ENCODE results near the gene OR51B5. TPM values are rescaled to one million over a fixed set of nuclear protein-coding genes. Genes with fewer than 3 reads are reported as not detected.
"Not testable (repeated sequence)": the region's sequence is repeated elsewhere in the genome, so short reads cannot be mapped to it uniquely, and the experiment has no call there.

The OR51B5 gene
- total RNA-seq, 1 donor from 2014 or later, result 0.37 TPM

DNA sequence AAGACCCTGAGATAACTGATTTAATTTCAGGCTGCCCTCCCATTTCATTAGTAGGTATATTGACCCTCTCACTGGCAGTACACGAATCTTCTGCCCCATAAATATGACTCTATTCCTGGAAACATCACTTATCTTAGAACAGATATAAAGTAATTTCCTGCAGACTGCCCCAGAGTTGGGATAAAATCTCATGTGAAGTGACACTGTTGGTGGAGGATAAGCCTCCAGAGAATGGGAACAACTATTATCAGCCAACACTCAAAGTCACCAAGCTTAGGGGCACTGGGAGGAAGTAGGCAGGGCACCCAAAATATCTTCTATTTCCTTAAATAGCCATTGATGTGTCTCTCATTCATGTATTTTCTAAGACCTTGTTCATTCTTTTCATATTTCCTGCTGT is 8.2 kb downstream of the OR51B5 start:
- DNase-seq (ENCODE audit: low spot score), result no peak

DNA sequence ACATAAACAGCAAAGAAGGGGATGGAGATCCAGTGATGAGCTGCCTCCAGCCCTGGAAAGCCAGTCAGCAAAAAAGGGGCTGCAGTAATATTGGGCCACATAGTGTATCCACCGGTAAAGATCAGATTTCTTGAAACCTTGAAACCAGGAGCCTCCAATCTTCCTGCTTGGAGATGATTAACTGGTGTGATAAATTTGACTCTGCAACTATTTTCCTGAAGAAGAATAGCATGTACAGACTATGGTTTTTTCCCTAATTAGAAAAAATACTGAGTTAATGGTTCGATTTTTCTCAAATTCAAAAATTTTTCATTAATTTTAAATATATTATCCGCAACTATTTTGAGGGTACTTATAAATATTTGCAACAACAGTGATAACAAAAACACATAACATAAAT is 19.1 kb downstream of the OR51B5 start, which contains the start of gene OR51B2:
TSS of gene OR51B2 (minus strand) at position 101 of the 400 bp plus-strand sequence. CDS start at position 101, 0 bp downstream.
- DNase-seq (ENCODE audit: low spot score), result no peak

GRCh38 chr11:5317292-5317691 is 26.0 kb downstream of the OR51B5 start:
- no peak for DNase-seq (ENCODE audit: low spot score)

DNA sequence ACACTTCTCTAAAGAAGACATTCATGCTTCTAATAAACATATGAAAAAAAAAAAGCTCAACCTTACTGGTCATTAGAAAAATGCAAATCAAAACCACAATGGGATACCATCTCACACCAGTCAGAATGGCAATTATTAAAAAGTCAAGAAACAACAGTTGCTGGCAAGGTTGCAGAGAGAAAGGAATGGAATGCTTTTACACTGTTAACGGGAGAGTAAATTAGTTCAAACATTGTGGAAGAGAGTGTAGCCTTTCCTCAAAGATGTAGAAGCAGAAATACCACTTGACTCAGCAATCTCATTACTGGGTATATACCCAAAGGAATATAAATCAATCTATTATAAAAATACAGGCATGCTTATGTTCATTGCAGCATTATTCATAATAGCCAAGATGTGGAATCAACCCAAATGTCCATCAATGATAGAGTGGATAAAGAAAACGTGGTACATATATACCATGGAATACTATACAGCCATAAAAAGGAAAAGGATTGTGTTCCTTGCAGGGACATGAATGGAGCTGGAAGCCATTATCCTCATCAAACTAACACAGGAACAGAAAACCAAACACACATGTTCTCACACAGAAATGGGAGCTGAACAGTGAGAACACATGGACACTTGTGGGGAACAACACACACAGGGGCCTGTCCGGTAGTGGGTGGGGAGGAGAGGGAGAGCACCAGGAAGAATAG is 29.8 kb downstream of the OR51B5 start:
- DNase-seq (ENCODE audit: low spot score), result not testable (repeated sequence)

GRCh38 chr11:5310423-5310822 is 32.9 kb downstream of the OR51B5 start:
- no peak for DNase-seq (ENCODE audit: low spot score)

DNA sequence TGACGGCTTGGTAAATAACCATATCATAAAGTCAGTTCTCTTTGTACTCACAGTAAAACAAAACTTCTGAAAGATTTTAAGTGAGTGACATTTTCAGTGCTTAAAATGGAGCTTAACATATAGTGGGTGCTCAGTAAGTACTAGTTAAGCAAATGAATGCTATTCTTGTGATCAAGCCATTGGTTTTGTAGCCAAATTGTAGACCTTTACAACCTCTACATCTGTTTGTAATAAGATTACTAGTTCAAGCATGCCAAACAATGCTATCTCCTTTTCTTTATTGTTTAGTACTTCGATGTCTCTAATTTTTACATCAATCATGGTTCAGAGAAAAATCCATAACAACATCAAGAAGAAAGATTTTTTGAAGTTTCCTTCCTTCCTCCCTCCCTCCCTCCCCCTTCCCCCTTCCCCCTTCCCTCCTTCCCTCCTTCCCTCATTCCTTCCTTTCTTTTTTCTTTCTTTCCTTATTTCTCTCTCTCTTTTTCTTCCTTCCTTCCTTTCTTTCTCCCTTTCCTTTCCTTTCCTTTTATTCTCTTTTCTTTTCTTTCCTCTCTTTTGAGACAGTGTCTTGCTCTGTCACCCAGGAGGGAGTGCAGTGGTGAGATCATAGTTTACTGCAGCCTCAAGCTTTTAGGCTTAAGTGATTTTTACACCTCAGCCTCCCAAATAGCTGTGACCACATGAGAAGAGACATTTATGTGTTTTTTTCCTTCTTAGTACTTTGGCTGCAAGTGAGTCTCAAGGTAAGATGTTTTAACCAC is 35.9 kb downstream of the OR51B5 start:
- no peak for DNase-seq (ENCODE audit: low spot score)

- DNase-seq (ENCODE audit: low spot score), result no peak
These were observed 39.3 kb downstream of the OR51B5 start for GRCh38 chr11:5304046-5304445.

DNA sequence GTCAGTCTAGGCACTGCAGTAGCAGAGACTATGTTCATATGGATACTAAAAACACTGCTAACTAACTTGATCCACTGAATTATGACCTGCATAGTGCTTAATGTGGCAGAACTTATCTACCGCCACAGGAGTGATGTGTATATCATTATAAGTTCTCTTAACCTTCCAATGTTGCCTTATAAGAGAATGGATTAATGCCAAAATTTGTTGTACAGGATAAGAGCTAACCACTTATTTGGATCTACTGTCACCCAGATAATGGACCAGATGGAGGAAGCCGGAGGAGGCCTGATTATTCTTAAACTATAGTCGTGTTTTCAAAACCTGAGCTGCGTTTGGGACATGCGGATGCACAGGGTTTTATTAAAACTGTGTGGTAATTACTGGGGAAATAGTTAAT is 39.7 kb downstream of the OR51B5 start:
- no peak for DNase-seq (ENCODE audit: low spot score)

GRCh38 chr11:5301846-5302245 is 41.5 kb downstream of the OR51B5 start, which contains the start of gene OR51B4:
OR51B4 (minus strand) TSS chr11:5301946; CDS start chr11:5301946, 0 bp downstream.
- no peak for DNase-seq (ENCODE audit: low spot score)

- DNase-seq (ENCODE audit: low spot score), result no peak
These were observed 43.1 kb downstream of the OR51B5 start for GRCh38 chr11:5300251-5300650.

DNA sequence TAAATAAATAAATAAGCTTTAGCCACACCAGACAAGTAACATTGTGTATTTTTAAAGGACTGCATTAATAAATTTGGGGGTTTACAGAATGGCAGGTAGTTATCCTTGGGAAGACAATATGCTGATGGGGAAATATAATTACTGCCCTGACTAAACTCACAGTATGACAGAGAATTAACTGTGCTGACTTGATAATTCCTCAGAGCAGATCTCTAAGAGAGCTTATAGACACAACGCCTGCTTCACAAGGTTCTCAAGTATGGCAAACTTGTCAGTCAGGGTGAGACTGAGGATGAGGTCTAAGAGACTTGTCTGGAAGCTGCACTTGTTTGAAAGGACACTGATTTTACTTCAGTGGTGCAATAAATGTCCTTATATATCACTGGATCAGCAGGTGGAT is 44.9 kb downstream of the OR51B5 start:
- no peak for DNase-seq (ENCODE audit: low spot score)

DNA sequence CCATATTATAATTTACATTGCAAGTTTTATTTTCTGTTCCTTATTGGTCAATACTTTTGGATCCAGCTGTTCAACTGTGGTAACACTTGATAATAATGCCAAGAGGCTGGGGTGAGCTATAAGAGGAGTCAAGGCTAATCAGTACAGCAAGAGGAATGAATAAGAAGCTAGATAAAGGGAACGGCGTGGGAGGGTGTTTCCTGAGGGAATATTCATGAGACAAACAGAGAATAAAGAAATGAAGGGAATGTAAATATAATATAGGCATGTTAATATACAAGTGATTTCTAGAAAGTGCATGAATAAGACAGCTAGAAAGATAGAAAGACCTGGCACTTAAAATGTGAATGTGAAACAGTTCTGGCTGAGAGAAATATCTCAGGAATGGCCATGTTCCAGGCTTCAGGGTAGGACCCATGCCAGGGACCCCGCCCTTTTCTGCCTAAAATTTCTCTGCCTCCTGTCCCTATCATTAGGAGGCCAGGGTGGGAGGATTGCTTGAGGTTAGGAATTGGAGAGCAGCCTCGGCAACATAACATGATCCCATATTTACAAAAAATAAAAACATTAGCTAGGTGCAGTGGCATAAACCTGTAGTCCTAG is 45.5 kb downstream of the OR51B5 start:
- DNase-seq (ENCODE audit: low spot score), result no peak

DNA sequence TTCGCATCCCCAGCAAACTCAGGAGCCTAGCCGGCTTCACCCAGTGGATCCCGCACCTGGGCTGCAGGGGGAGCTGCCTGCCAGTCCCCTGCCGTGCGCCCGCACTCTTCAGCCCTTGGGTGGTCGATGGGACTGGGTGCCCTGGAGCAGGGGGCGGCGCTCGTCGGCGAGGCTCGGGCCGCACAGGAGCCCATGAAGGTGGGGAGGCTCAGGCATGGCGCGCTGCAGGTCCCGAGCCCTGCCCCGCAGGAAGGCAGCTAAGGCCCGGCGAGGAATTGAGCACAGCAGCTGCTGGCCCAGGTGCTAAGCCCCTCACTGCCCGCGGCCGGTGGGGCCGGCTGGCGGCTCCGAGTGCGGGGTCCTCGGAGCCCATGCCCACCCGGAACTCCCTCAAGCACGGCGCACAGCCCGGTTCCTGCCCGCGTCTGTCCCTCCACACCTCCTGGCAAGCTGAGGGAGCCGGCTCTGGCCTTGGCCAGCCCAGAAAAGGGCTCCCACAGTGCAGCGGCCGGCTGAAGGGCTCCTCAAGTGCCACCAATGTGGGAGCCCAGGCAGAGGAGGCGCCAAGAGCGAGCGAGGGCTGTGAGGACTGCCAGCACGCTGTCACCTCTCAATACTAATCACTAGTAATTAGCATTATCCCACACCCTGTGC is 48.9 kb downstream of the OR51B5 start:
- not testable (repeated sequence) for DNase-seq (ENCODE audit: low spot score)

- DNase-seq (ENCODE audit: low spot score), result no peak
These were observed 50.3 kb downstream of the OR51B5 start for GRCh38 chr11:5293028-5293427.

Other genes with a start within 250 kb of the OR51B5 start
- not detected for gene OR52A5, start 205.2 kb downstream of the OR51B5 start, total RNA-seq
- not detected for gene OR52A1, start 188.8 kb downstream of the OR51B5 start, total RNA-seq
- gene OR51V1, start 142.8 kb downstream of the OR51B5 start, total RNA-seq, result not detected
- gene HBB, start 116.5 kb downstream of the OR51B5 start, total RNA-seq, result 65.9 TPM
- gene HBD, start 109.0 kb downstream of the OR51B5 start, total RNA-seq, result 0.72 TPM
- gene HBG1, start 93.7 kb downstream of the OR51B5 start, total RNA-seq, result 3.3 TPM
- 13.2 TPM for gene HBG2, start 88.7 kb downstream of the OR51B5 start, total RNA-seq
- 4.0 TPM for gene HBE1, start 73.6 kb downstream of the OR51B5 start, total RNA-seq
- 0.23 TPM for gene OR51B4, start 41.6 kb downstream of the OR51B5 start, total RNA-seq
- not detected for gene OR51B2, start 19.2 kb downstream of the OR51B5 start, total RNA-seq
- not detected for gene OR51B6, start 8.0 kb upstream of the OR51B5 start, total RNA-seq
- gene OR51M1, start 40.3 kb upstream of the OR51B5 start, total RNA-seq, result not detected
- gene OR51Q1, start 78.6 kb upstream of the OR51B5 start, total RNA-seq, result not detected
- gene OR51I1, start 98.0 kb upstream of the OR51B5 start, total RNA-seq, result 0.23 TPM
- not detected for gene OR51I2, start 105.8 kb upstream of the OR51B5 start, total RNA-seq
- gene OR52D1, start 145.2 kb upstream of the OR51B5 start, total RNA-seq, result not detected
- gene UBQLN3, start 166.4 kb upstream of the OR51B5 start, total RNA-seq, result 0.26 TPM
- 0.69 TPM for gene UBQLNL, start 173.2 kb upstream of the OR51B5 start, total RNA-seq
- not detected for gene OR52H1, start 205.0 kb upstream of the OR51B5 start, total RNA-seq
- not detected for gene OR52B6, start 237.4 kb upstream of the OR51B5 start, total RNA-seq